T-helper 2 cell treated with Interferon-gamma antibody and Interleukin-4, amounts not matched to agents 100 ng/mL and 5 ng/mL, for 36 hours (primary cell): ENCODE data around the gene MACROD2. TPM values are rescaled to one million over a fixed set of nuclear protein-coding genes. Genes with fewer than 3 reads are reported as not detected.

ENCODE experiments used
- intact Hi-C: fragments of 100-400 bp; cut with micrococcal nuclease; formaldehyde crosslinking; loops from one replicate; pipeline ENCODE4 v1.15.1; 2023
- total RNA-seq: library from RNA; stranded (reverse); gene quantifications from 2 replicates; pipeline ENCODE4 v1.2.3, GENCODE V29; 2022

MACROD2 gene
- total RNA-seq, 1 donor from 2014 or later, result not detected

DNA sequence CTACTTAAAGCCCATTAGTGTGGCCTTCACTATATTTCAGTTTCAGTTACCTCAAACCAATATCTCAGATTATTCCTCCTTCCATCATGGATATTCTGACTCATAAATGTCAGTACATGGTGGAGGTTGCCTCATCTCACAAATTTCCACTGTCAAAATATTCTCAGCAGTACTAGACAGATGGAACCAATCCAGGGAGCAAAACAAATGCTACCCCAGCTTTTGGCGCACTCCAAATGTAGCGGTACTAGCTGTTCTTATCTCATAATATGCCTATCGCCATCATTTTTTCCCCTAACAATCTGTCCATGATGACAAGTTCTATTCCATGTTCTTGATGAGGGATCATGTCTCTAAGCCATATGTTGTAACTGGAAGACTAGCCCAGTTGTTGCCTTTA, 1551.8 kb downstream of the MACROD2 start:
- intact Hi-C loops, result no loop called here

DNA sequence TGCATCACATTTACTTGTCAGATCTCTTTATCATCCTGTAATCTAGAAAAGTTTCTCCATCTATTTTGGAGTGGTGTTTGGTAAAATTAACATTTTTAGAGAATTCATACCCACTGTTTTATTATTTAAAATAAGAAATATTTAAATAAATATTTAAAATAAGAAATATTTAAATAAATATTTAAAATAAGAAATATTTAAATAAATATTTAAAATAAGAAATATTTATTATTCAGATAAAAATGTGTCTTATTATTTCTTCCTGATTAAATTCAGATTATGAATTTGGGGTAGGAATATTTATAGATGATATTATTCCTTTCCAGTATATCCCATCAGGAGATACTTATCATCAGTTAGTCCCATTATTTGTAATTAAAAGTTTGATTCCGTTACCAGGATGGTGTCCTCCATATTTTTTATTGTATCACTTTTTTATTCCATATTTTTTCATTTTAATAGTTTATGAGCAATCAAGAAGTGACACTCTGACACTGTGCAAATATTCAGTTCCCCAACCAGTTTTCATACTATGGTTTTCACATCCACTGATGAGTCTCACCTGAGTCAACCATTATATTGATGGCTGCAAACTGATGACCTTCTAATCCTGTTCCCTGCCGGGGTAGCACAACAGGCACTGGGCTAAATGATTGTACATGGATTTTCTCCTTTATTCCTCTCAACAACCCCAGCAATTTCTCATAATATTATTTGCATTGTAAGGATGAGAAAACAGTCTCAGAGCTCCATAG, 1555.0 kb downstream of the MACROD2 start:
- intact Hi-C loops, result no loop called here

DNA sequence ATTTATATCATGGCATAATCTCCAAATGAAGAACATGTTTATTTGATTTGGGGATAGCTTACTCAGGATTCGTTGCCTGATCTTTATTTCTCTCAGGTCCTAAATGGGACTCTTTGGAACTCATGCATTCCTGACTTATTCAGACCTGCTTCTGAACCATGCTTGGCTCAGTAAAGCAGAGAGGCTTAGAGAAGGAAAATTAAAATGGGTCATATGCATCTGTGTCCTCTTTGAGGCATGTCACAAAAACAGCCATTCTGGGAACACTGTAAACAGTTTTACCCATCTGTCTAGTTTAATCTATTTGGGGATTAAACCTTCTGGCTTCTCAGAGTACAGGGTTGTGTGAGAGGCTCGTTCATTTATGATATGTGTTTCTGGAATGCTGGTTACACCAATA, 1560.6 kb downstream of the MACROD2 start:
- intact Hi-C loops, result no loop called here

DNA sequence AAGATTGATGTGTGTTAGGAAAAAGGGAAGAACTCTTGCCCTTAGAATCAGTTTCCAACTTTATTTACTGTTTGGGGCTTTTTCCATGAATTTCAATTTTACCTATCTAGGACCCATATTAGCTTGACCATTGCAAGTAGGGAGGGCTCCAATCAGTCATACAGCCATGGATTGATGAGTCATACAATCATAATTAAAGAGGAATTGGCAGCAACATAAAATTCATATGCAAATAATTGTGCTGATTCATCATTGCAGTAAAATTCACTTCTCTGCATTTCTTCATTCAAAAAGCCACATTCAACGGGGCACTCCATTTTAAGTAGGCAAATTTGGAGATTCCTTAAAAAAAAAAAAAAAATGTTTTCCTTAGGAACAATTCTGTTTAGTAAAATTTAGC, 1561.6 kb downstream of the MACROD2 start:
- intact Hi-C loops, result no loop called here

DNA sequence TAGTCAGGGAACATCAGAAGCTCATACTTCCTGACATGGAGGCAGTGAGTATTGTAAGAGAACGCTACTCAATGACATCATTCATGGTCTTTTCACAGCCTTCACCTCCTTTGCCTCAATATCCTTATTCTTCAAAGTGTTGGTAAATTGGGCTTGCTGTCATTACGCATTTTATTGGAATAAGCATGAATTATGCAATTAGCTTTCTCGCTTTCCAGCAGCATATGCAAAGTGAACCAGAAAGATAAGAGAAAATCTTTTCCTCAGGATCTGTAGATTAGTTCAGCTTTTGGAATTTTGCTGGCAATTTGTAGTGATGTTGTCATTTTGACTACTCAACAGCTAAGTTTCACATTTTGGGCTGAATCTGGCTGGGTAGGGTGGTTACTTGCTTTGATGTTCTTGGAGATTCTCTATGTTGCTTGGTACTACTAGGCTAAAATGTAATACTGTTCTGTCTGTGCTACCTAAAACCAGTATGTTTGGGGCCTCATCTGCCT, 1565.8 kb downstream of the MACROD2 start:
- intact Hi-C loops, result no loop called here

DNA sequence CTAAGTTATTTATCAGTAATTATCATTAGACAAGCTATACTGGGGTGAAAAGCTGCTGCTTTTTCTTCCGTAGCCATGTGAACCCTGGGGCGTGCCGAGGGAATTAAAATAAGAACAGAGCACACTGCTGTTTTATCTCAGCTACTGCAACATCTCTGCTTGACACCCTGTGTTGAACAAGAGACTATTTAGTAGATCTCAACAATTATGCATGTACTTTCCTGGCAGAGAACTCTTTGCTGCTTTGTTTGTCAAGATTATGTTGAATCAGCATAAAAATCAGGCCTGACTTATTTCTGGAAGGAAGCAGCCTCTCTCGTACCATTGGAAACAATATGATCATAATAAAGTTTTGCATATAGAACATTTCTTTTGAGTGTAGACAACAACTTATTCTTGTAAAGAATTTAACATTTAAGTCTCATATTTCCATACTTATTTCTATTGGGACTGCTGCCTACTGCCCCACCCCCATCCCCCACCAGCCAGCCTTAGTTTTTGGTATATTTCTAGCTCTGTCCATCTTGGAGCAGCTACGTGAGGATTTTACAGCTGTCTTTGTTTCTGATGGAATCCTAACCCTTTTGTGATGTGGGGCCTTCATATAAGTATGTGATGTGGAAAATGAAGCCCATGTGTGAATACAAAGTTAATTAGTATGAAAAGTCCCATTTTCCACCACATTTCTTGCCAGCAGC, 1566.5 kb downstream of the MACROD2 start:
- intact Hi-C loops, result no loop called here

DNA sequence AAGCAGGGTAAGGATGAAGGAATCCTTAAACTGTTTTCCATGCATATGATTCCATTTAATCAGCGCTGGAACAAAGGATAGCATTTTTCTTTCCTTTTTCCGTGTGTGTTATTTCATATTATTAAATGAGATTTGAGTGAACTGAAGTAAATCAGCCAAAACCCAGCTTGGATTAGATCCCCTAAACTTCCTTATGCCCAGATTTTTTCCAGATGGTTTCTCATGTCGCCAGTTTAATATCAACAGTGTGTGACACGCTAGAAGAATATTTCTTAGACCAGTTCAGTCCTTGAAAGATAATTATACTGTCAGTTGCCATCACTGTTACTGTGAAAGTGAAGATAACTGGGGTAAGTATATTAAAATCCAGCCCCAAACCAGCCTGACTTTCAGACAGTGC, 1568.5 kb downstream of the MACROD2 start:
- intact Hi-C loops, result no loop called here

DNA sequence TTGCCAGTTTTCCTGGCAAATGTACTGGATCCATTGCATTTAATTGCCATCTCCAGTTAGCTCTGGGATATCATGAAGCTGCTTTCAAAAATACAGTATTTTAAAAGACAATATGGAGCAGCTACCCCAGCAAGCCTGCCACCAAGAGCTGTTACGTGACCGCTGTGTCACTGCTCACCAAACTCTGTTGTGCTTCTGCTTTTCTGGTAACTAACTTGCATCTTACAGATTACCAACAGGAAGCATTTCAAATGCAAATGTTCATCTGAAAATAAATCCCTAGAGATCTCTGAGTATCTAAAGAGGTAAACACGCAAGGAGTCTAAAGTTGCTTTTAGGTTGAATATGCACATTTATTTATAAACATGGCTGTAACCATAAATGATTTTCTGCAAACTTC, 1569.7 kb downstream of the MACROD2 start:
- intact Hi-C loops, result no loop called here

DNA sequence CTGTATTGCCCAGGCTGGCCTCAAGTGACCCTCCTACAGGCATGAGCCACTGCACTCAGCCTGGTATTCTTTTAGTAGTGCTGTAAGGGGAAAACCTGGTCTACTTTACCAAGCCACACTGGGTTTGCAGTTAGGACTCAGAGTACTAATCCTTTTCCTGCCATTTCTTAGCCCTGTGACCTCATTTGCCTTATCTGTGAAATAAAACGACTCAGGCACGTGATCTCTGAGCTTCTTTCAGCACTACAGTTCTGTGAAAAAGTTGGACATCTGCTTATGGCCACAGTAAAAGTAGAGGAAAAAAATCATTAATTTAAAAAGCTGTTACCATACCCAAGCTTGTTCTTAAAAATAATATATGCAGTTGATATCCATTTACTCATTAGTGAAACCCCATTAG, 1570.5 kb downstream of the MACROD2 start:
- intact Hi-C loops, result no loop called here

DNA sequence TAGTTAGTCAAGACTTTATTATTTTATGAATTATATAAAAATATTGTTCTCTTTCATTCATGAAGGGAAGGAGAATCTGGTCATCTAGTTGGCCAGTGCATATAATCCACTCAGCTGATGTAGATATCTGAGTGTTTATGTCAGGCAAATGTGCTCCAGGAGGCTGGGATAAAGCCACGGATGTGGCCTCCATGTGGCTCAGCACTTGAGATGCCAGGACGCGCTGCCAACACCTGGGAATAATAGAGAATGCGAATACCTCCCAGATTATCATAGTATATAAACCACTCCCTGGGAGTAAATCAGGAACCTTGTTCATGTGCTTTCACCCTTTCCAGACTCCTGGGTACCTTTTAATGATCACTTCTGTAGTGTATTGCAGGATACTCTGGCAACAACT, 1571.9 kb downstream of the MACROD2 start:
- intact Hi-C loops, result no loop called here

DNA sequence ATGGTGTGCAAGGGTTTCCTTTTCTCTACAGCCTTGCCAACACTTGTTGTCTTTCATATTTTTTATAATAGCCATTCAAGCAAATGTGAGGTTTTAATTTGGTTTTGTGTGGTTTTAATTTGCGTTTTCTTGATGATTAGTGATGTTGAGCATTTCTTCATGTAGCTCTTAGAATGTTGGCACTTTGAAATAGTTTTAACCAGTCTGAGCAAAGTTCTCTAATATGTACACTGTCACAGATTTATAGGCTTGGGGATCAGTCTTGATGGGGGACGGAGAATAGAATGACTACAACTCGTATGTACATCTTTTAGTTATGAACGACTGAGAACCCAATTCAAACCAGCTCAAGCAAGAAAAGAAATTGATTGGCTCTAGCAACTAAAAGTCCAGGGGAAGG, 1574.8 kb downstream of the MACROD2 start:
- intact Hi-C loops, result no loop called here

DNA sequence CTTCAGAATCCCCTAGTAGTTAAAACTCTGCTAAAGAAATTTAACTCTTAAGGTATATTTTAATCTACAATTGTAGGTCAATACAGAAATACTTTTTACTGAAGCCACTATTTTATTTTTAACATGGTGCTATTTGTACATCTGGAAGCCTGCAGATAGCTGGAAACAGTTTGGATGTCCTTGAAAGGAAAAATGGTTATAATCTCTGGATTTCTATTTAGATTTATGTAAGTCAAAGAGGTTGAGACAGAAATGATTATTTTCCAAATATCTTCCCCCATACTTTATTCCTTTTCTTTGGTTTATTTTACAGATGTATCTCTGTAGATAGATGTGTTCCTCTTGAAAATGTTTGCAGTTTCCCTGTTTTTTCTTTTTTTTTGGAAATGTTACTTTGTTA, 1575.7 kb downstream of the MACROD2 start:
- intact Hi-C loops, result no loop called here

DNA sequence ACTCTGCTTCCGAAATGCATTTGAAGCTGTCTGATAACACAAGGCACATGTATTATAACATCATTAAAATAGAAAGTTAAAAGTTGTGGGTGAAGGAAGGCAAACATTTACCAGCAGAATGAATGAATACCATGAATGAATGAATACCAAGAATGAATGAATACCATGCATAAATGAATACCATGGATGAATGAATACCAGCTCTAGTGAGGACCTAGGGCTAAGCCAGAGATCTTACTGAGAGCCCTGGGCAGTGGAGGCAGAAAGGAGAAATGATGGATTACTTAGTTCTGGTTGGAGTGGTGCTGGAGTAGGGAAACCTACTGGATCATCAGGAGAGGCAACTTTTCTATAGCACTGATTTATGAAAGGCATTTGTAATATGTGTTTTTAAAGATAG, 1579.9 kb downstream of the MACROD2 start:
- intact Hi-C loops, result no loop called here

DNA sequence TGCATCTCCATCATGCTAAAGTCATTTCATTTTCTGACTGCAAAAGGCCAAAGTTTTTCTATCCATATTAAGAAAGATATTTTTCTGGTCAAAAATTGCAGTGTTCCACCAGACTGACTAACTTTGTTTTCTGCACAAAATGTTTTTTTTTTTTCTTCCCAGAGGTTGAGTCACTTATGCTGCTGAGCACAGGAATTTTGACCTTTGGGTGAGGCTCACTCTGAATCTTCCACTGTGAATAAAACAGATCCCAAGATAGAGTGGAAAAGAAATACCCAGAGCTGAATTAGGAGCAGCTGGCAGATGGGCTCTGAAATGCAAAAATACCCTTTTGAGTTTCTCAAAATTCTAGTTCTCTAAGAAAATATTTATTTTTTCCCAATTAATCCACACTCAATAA, 1581.1 kb downstream of the MACROD2 start:
- intact Hi-C loops, result no loop called here

DNA sequence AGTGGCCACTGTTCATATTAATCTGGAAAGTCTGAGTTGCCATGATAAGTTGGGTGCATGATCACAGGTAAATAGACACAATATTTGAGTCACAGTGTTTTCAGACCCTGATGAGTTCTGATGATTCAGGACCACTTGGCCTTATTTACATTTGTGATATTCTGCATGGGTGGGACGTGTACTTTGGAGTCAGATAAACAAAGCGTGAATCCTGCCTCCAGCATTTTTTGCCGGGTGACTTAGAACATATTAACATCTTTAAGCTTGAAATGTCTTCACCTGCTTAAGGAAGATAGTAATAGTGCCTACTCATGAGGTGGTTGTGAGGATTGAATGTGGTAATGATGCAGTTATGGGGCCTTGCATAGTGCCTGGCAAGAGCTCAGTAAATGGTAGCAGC, 1582.8 kb downstream of the MACROD2 start:
- intact Hi-C loops, result no loop called here

DNA sequence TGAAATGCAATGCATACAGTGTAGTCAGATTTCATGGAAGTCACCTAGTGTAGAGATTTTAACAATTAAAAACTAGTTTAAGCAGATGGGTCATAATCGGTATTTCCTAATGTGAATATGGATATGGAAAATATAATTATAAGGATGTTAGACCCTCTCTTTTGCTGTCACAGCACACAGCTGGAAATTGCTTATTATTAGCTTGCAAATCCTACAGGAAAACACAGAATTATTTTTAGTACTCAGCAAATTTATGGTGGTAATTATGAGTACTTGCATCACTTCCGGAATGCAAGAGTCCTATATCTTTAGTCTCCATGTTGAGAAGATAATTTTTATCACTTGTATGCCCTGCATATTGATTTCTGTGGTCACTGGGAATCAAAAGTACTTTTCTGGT, 1584.4 kb downstream of the MACROD2 start:
- intact Hi-C loops, result no loop called here

DNA sequence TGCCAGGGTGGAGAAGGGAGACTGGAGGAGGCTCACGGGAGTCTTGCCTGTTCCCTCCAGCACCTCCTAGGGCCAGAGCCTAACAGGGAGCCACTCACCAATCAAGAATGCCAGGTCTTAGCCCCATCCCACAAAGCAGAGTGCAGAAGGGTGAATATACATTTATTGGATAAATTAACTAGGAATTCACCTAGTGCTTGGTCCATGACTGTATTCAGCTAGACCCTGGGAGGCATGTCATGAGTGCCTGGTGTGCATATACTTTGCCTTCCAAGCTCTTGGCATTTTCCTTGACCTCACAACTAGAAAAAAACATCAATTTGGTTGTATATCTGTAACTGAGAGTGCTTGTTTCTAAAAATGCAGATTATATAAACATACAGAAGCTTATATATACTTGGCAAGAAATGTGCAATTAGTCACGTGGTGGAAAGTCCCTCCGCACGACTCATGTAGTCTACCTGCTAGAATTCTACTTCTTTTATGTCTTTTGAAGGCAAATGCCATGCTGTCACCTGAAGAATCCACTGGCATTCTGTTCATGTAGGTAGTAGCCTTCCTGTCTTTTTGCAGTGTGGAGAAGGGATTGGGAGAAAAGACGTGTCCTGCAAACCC, 1586.9 kb downstream of the MACROD2 start:
- intact Hi-C loops, result no loop called here

DNA sequence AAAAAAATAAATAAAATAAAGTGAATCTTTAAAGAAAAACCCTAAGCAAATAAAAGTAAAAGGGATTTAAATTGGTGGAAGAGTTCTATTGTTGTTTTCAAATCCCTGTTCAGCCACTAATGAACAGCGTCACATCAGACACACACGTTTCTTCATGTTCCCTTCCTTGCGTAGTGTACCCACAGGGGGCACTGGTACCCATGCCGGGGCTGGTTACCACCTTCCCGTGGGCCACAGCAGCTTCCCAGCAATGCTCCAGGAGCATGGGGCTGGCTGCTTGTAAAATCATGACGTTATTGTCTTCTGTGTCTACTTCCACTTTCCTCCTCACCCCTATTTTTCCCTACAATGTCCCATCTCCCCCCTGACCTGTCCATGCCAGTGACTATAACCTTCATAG, 1589.2 kb downstream of the MACROD2 start:
- intact Hi-C loops, result no loop called here

DNA sequence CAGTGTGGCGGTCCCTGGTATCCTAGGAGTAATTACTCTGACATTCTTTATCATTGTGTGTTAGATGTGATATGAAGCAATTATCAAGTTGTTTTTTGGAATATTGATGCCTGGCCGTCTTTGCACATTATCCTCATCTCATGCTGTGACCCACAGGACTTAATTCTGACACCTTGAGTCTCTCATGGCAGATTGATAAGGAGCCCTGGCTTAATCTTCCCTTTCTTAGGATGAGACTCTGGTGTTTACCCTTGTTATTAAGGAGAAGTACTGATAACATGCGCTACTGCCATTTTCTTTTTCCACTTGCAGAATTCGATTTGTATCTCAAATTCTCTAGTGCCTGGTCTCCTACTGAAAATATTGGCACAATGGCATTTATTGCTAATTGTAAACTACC, 1597.8 kb downstream of the MACROD2 start:
- intact Hi-C loops, result no loop called here

DNA sequence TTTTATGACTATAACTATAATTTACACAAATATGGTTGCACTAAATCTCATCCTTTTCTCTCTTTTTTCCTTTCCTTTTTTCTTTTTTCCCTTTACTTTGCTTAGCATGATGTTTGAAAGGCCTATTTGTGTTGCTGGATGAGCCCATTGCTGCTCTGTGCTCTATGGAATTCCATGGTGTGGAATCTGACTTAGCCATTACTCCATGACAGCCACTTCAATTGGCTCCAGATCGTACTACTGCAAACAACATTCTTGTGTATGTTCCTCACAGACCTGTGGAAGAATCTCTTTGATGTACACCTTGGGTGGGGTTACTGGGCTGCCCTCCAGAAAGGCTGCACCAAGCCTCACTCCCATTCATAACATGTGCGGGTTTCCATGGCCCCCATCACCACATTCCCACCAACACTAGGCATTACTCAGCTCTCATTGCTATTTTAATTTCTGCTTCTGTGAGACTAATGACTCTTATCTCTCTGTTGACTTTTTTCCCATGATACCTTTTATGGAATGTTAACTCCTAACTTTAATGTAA, 1598.9 kb downstream of the MACROD2 start:
- intact Hi-C loops, result no loop called here

DNA sequence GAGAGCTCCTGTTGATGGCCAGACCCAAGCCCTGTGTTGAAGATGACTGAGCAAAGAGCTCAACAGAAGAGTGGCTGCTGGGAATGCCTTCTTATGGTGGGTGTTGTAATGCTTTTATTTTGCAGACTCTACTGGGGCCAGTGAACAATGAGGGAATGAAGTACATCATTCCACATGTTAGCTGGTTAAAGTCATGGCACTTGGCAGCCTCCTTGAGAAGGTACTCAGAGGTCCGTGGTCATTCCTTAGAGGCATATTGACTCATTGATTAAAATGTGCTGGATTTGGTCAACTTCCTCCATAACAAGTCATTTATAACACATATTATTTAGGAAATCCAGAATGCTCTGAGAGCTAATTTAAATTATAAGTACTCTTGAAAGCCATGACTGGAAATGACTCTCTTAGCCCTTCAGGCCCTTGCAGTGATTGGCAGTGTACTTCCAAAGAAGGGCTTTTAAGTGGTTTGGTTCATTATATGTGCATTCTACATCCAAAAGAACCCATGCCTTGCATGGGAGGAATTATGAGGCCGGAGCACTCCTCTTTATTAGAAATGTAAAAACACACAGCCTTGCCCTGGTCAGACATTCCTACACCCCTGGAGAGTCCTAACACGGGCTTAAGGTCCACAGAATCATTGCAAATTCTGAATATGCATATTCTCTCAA, 1601.0 kb downstream of the MACROD2 start:
- intact Hi-C loops, result no loop called here

DNA sequence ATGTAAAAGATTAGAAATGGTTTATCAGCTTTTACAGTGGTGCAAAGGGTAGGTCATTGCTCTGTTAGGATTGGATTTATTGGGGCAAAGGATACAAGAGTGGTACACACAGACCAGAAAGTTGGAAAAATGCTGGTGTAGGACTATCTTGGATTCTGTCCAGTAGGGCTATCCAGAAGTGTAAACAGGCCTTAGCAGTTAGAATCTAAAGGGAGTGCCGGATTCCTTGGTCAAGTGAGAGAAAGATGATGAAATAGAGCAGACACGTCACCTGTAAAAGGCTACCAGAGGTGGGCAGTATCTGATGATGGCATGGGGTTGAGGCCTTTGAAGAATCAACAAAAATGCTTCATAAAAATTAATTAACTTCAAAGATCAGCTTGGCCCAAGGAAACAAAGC, 1602.0 kb downstream of the MACROD2 start:
- intact Hi-C loops, result no loop called here
